AG08395 (cell line): ENCODE measurements around the gene SPON1.
"Not testable (repeated sequence)": the region's sequence is repeated elsewhere in the genome, so short reads cannot be mapped to it uniquely, and the experiment has no call there.

Source experiments
- DNase-seq: peaks from one replicate; pipeline ENCODE4 v3.0.0; 2012; ENCODE audit warnings: mixed read lengths, low spot score

Gene SPON1

GRCh38 chr11:14127679-14128078 lies 165.2 kb downstream of the SPON1 start:
- DNase-seq, result no peak

- peak; percentile 11 for DNase-seq
These were observed 169.8 kb downstream of the SPON1 start for GRCh38 chr11:14132312-14132711.

- DNase-seq, result no peak
These were observed 170.9 kb downstream of the SPON1 start for GRCh38 chr11:14133381-14133780.

- DNase-seq, result no peak
These were observed 174.0 kb downstream of the SPON1 start for GRCh38 chr11:14136561-14136960.

GRCh38 chr11:14137284-14137683 lies 174.8 kb downstream of the SPON1 start:
- DNase-seq, result no peak

- peak; percentile 27 for DNase-seq
These were observed 178.5 kb downstream of the SPON1 start for GRCh38 chr11:14140991-14141390.

- no peak for DNase-seq
These were observed 179.2 kb downstream of the SPON1 start for GRCh38 chr11:14141676-14142075.

- DNase-seq, result no peak
These were observed 182.4 kb downstream of the SPON1 start for GRCh38 chr11:14144934-14145333.

- peak; percentile 51 for DNase-seq
These were observed 186.2 kb downstream of the SPON1 start for GRCh38 chr11:14148653-14149273.

- DNase-seq, result no peak
These were observed 187.2 kb downstream of the SPON1 start for GRCh38 chr11:14149683-14150082.

- DNase-seq, result no peak
These were observed 188.4 kb downstream of the SPON1 start for GRCh38 chr11:14150878-14151277.

GRCh38 chr11:14154103-14154502 lies 191.6 kb downstream of the SPON1 start:
- not testable (repeated sequence) for DNase-seq

GRCh38 chr11:14158393-14158792 lies 195.9 kb downstream of the SPON1 start:
- DNase-seq, result no peak

- DNase-seq, result no peak
These were observed 201.1 kb downstream of the SPON1 start for GRCh38 chr11:14163576-14163975.

- DNase-seq, result not testable (repeated sequence)
These were observed 211.2 kb downstream of the SPON1 start for GRCh38 chr11:14173679-14174078.

GRCh38 chr11:14179116-14179820 lies 216.7 kb downstream of the SPON1 start:
- peak; percentile 46 for DNase-seq

- no peak for DNase-seq
These were observed 218.6 kb downstream of the SPON1 start for GRCh38 chr11:14181121-14181520.

GRCh38 chr11:14182833-14183364 lies 220.4 kb downstream of the SPON1 start:
- no peak for DNase-seq

- peak; percentile 40 for DNase-seq
These were observed 221.8 kb downstream of the SPON1 start for GRCh38 chr11:14184028-14184940.

- DNase-seq, result no peak
These were observed 222.9 kb downstream of the SPON1 start for GRCh38 chr11:14185461-14185860.

GRCh38 chr11:14186046-14186775 lies 223.7 kb downstream of the SPON1 start:
- DNase-seq, result no peak

- peak; percentile 25 for DNase-seq
These were observed 227.4 kb downstream of the SPON1 start for GRCh38 chr11:14189874-14190273.
